Renal cortex interstitium (tissue), 11 donors: ENCODE data around the gene GLE1. TPM values are rescaled to one million over a fixed set of nuclear protein-coding genes. Genes with fewer than 3 reads are reported as not detected.

ENCODE experiments used
- DNase-seq, 11 donors: peaks; one replicate each; pipeline ENCODE4 v3.0.0-alpha.2; 2013; ENCODE audit warnings: low read depth in 9 of 11, low spot score in 4 of 11; ENCODE audit errors: extremely low read depth in 1 of 11
- polyA plus RNA-seq, 3 donors: library from polyadenylated mRNA; unstranded; fragments of 120-200 nt; gene quantifications; one replicate each; pipeline ENCODE4 v1.2.1, GENCODE V29; 2013; ENCODE audit not compliant: insufficient read length in 3 of 3

The GLE1 gene
- polyA plus RNA-seq, 3 donors, result 28.5 to 33.8 (median 28.9) TPM

DNA sequence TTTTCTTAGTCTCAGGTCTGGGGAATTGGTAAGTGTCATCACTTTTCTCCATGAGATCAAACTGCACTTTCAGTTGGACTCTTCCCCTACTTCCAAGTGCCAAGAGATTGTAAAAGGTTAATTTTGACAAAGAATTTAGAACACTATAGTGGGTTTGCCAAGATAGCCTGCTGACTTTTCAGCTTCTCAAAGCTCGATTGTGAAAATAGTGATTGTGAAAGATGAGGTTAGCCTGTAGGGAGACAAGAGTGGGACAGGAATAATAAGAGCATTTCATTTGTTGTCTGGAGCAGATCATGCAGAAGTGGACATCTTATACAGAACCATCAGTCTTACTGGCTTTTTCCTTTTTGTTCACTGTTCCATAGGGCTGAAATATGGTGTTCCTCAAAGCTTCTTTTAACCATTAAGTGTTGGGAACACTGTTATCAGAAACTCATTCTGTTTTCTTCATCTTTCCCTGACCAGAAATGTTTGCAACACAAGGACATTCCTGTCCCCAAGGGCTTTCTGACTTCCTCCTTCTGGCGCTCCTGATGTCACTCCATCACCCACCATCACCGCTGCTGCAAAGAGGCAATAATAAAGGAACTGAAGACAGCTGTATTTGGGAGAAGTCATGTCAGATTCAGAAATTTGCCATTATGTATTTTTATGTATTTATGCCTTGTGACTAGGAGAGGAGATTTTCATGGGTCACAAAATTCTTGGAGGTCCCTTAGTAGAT, 36.3 kb downstream of the GLE1 start:
- DNase-seq, result no peak

DNA sequence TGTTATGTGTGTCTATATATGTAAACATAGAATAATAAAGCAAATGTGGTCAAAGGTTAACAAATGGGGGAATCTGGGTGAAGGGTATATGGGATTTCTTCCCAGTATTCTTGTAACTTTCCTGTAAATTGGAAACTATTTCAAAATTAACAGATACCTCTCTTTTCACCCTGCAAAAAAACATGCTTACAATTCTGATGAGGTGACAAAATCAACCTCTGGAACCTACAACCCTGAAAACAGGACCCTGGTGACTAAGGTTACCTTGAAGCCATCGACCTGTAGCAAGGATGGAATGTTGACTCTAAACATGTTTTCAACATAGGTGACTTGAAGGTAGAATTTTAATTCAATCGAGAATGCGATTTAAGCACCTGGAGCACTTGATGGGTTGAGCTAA, 42.0 kb downstream of the GLE1 start:
- DNase-seq, result no peak

DNA sequence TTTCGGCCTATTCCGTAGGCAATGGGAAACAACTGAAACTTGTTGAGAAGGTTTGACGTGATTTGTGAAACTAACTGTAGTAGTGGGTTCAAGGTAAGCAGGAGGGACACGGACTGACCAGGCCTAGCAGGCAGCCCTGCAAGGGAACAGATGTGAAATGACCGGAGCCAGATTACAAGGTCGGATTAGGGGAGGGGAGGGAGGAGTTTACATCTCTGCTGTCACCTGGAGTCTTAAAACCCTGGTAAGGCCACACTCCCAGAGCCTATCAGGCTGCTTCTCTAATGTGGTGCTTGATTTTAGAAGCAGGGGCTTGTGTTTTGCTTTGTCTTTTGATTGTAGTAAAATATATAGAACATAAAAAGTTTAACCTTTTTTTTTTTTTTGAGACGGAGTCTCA, 44.4 kb downstream of the GLE1 start:
- no peak for DNase-seq

DNA sequence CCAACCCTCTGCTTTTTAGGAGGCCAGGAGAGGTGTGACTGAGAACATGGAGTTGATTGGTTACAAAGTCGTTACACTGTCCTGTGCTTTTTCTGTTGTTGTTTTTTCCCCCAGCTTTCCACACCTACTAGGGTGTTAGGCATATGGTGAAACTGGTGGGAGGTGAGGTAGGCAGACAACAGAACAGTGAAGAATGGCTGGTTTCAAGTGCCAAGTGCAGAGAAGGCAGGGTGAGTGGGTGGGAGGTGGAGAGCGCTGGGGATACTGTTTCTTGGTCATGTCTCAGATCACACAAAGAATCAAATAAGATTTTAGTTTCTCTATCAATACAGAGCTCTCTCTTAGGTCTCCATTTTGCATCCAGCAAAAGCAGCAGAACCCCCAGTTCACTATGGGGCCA, 45.7 kb downstream of the GLE1 start:
- no peak for DNase-seq

DNA sequence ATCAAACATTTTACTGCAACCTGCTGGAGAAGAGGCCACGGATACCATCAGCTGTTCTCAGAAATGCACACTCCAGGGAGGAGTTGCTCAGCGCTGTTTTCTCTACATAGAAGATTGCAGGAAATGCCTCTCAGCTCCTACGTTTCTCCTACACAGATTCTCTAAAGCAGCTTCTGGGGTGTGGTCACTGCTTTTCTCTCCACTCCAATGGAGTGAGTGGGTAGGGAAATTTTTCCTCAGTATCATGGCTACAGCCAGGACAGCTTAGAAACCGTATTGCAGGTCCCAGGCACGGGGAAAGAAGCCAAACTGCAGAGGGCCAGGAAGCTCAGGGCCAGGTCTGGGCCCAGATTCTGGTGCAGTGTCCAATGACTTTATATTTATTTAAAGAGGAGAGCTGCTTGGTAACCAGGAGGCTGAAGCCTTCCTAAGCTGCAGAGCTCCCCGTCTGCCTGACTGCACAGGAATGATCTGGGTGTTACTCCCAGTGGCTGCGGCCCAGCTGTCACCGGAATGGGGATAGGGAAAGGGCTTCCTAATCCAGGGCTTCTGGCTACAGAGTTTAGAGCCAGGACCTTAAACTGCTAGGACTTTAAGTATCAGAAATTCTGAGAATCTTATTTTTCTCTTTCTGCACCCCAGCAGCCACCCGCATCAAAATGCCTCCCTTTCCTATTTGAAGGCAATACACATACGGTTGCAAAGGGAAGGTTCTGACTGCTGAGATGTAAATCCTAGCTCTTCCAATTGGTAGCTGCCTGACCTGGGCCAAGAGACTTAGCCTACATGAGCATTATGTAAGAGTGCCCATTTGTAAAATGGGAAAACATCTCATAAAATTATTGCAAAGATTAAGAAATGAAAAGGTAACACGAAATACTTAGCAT, 46.5 kb downstream of the GLE1 start:
- DNase-seq, result no peak

DNA sequence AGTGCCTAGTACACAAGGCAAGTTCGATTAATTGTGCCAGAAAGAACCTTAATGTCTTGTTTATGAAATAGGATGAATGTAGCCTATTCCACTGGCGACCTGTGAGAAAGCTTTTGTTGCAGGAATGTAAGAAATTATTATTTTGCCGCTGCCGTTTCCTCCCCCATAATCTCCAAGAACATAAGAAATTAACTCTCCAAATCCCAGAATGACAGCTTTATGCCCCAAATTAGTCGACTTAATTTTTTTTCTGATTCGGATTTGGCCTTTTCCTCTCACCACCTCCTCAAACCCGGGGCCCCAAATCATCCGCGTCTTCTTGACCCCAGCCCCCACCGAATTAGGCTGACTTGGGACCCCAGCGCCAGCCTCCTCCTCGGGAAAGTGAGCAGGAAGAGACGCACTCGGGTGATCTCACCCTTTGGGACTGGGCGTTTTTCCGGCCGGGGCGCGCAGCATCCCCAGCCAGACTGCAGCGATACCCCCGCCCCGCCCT, 47.2 kb downstream of the GLE1 start:
- DNase-seq, result peak in 1 of 11 donors; percentile 62

DNA sequence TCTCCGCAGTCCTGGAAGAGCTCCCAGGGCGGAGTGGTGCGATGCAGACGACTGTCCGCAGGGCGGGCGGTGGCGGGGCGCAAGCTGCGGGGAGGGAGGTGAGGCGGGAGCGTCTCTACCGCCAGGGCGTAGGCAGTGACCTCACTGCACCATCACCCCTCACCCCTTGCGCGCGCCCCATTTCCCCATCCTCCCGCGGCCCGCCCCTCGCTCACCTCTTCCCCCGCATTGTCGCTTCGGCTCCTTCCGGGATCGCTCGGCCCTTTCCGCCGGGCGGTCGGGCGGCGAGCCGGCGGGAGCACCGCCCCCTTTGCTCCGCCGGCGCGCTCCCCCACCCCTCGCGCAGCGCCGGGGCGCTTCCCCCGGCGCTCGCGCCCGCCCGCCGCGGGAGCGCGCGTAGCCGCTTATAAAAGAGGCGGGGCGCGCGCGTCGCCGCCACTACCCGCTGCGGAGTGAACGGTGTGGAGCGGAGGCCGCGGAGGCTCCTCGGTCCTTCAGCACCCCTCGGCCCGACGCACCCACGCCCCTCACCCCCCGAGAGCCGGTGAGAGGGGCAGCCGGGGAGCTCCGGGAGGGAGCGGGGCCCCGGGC, 47.7 kb downstream of the GLE1 start, which contains the start of gene SPTAN1:
TSS of gene SPTAN1 (plus strand) at position 435 of the 591 bp plus-strand sequence. CDS start 14,154 bp downstream, outside the sequence.
- DNase-seq, result peak in 10 of 11 donors; percentile 70 to 89 (median 84)

DNA sequence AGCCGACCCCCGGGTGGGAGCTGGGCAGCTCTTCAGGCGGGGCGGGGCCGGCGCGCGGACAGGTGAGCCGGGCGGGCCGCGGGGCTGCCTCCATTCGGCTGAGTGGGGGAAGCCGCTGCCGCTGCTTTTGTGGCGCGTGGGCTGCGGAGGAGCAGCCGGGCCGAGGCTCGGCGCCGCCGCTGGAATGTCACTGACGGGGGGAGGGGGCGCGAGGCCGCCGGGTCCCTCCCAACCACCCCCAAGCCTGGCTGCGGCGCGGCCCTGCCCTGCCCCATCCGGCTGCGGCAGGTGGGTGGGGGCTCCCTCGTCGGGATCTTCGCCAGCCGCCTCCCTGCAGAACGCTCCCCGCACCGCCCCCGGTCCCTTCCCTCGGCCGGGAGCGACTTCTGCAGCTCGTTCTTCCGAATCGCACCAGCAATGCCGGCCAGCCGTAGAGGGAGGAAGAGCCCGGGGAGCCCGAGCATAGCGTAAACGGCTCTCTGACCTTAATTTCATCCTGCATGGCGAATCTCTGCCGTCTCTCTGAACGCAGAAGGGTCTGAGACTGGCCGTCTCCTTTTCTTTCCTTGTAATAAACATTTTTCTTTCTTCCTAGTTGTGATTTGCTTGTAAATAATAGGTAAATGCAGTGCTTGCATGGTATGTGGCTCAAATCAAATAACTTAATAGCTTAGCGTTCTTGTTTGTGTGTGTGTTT, 48.4 kb downstream of the GLE1 start:
- DNase-seq, result peak in 2 of 11 donors; percentile 54 to 63

DNA sequence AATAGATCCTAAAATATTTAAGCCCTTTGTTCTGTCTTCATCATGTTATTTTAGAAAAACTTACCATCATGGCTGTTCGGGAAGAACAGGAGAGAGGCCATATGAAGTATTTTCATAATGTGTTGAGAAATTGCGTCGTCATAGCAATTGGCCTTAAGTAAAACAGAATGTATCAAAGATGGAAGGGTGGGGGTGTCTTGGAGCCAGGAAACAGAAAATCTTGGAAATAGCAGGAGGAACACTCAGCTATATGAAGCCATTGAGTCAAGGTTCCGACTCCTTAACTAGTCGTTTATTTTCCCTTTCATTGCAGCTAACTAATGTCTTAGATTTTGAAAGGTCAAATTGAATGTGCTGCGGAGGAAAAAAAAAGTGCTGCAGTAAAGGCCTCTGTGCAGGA, 49.2 kb downstream of the GLE1 start:
- DNase-seq, result no peak

DNA sequence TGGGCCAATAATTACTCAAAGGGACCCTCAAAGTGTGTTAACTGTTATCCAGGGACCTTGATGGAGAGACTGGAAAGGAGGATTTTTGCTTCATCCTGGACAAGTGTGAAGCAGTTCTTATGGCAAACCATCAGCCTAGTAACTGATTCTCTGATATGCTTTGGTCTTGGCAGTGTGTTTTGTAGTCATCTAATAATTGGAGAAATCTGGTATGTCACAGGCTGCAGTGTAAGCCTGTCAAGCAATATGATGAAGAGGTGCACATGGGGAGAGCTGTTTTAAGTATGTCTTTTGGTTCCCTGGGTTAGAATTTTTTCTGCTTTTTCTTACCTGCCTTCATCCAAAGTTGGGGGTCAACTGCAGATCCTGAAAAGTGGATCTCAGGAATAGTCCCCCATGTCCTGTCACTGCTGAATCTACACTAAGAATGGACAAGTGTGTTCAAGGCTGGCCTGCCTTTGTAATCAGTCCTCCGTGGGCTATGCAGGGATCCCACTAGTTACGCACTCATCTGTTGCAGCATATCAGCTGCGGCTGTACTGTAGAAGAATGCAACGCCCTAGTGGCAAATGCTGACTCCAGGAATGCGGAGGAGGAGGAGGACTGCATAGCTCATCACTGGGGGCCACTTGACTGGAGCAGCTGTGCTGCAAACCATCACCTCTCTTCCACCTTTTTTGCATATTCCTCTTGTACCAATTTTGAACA, 49.8 kb downstream of the GLE1 start:
- peak in 6 of 11 donors; percentile 45 to 86 (median 71) for DNase-seq

DNA sequence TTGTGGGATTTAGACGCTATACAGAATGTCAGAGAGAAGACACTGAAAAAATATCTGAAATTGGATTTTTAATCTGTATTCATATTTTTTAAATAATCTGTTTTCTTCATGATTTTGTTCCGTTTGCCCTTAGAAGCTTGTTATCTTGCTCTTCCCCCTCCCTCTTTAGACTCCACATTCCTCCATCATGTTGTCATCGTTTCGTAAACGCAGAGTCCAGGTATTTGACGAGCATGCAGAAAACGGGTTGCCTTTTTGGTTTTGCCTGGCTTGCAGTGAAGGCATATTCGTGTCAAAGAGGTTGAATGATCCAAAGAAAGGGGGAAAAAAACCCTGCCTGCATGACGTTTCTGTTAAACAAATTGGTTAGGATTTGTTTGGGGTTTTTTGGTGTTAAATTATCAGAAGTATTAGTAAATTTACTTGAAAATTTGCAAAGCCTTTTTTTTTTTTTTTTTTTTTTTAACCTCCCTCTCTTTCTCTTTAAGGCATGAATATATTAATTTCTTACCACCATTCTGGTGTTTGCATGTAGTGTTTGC, 50.7 kb downstream of the GLE1 start:
- DNase-seq, result peak in 1 of 11 donors; percentile 63

DNA sequence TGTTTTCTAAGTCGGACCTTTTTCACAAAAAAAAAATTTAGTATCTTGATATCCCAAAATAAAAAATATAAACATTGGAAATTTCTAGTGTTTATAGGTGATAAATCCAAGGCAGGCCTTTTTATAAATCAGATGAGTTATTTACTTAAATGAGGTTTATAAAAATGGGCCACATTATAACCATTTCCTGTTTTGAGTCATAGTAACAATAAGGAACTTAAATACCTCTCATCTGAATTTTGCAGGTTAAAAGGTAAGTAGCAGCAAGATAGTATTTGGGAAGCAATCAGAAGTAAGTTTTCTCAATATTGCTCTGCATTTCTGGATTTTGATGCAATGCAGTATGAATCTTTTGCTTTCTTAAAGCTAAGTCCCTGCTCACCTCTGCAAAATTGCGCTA, 51.8 kb downstream of the GLE1 start:
- no peak for DNase-seq

DNA sequence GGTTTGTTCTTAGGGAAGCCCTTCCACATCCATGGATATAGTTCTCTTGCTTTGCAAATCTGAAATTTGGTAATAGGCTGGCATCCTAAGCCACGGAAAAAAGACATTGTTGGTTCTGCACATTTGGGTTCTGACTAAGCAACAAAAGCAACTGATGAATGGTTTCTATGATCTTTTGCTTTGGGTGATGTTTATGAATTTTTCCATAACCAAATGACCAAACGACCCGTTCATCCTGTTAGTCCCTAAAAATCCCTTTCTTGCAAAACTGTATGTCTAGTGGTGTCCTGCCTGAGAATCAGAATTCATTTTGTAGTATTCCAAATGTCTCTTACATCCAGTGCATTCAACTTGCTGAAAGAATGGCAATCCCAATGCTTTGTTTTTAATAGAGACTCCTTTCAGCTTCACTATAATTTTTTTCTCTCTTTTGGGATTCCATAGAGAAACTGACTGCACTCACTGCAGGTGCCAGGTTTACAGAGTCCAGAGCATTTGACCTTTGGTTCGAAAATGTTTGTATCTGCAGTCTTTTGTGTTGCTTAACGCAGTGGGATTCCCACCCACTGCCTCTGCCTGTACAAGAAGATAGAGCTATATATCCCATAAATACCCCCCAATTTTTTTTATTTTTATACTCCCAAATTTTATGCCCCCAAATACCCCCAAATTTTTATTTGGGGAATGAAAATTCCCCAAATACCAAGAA, 52.6 kb downstream of the GLE1 start:
- no peak for DNase-seq

DNA sequence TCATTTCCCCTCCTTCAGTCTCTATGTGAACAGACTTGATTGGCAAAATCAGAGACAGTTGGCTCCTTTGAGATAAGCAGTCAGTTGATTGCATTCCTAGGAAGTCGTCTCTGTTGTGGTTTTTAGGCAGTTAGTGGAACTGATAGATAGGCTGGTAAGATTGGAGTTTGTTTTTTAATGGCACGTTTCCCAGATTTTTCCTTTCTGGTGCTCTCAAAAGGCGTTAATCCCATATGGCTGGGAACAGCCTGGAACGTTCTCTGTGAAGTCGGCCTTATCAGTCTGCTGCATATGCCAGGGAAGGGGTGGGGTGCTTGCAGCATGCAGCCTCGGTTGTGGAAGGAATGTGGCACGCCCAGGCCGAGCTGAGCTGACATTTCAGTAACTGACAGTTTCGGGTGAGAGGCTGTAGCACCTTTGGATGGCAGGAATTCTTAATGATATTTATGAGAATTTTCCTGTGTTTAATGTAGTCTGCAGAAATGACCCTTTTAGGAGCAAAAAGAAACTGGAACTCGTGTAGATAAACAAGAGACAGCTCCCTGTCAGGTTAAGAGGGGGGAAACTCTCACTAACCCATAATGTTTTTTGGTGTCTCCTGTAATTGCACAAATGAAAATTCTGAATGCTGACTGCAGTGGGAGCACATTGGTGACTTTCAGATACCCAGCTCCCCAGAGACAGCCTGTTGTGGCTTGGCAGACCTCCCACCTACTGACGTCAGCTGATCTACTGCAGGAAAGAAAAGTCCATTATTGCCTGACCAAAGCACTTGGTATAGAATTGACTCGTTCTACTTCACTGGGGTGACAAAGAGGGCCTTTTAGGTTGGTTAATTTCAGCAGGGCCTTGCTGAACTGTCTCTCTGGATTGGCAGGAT, 54.2 kb downstream of the GLE1 start:
- no peak for DNase-seq

DNA sequence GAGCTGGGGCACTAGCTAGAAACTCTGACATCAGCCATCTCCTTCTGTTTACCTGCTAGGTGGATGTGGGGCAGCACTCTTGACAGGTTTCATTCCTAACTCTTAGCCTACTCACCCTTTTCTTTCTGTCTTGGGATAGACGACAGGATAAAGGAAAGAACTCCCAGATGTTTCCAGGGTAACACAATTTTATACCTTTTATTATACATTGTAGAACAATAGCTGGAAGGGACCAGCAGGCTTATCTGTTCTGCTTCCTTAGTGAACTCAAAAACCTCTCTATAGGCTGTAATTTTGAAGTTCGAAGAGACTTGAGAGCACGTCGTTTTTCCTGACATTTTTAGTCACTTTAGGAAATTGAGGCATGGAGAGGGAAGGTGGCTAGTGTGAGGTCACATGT, 61.1 kb downstream of the GLE1 start:
- DNase-seq, result no peak

DNA sequence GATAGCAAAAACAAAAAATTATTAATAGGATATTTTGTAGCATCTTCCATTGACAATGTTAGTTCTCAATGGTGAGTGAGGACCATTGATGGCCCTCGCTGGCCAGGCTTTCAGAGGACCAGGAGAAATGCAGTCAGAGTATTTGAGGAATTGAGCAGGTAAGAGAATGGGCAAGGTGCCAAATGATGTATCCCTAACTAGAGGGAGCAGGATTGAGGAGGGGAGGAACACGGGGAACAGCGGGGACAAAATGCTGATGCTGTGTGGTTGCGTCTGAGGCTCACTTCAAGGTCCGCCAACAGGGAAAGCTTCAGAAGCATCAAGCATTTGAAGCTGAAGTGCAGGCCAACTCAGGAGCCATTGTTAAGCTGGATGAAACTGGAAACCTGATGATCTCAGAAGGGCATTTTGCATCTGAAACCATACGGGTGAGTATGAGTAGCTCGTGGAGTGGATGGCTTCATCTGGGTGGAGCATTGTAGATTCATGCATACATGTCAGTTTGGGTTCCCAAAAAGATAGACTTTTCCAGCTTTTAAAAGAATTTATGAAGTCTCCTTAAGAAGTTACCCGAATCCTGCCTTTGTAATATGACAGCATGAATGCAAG, 64.1 kb downstream of the GLE1 start:
- DNase-seq, result no peak
